Measurements from ENCODE around the gene CPNE9. TPM values are rescaled to one million over a fixed set of nuclear protein-coding genes. Genes with fewer than 3 reads are reported as not detected.

CPNE9 gene
- total RNA-seq, 1 experiment from 2014 or later: 3.5 TPM

GRCh38 chr3:9746330-9746729 is 42.7 kb downstream of the CPNE9 start:
- Histone ChIP-seq H3K4ac (ENCODE audit: low read depth, low read length) (no peak overlapping the region), H3K56ac (ENCODE audit: insufficient read length, low read depth, low read length) (no peak overlapping the region), H2AFZ (ENCODE audit: low read length) (no peak overlapping the region), H4K5ac (ENCODE audit: insufficient read length, low read depth, low read length) (no peak overlapping the region), H2BK15ac (ENCODE audit: low read depth, low read length) (no peak overlapping the region), H4K91ac (ENCODE audit: insufficient read length, low read depth, low read length) (no peak overlapping the region), H3K18ac (ENCODE audit: insufficient read length, low read depth, low read length) (no peak overlapping the region), H4K20me1 (ENCODE audit: control insufficient read depth, insufficient read depth, insufficient read length) (no peaks in the 10 kb centered on the region), H2BK12ac (ENCODE audit: insufficient read length, low read depth, low read length) (no peak overlapping the region), H2BK120ac (ENCODE audit: low read depth, low read length, poor library complexity, severe bottlenecking) (no peak overlapping the region), H3K4me2 (ENCODE audit: insufficient read depth, insufficient read length, low read length) (no peak overlapping the region), H3K23me2 (ENCODE audit: insufficient read length, low read depth, low read length, poor library complexity, severe bottlenecking) (no peaks in the 10 kb centered on the region), H3K27ac (ENCODE audit: insufficient read length, low read depth, low read length) (no peak overlapping the region), H3K9ac (ENCODE audit: extremely low read depth, insufficient read length, low read length) (no peak overlapping the region), H3K9me3 (ENCODE audit: control insufficient read depth, low read depth, low read length) (no peaks in the 10 kb centered on the region), H2BK5ac (ENCODE audit: insufficient read length, low read length) (no peak overlapping the region), H3T11ph (ENCODE audit: low read length) (no peak overlapping the region), H2BK20ac (ENCODE audit: low read depth, low read length, poor library complexity, severe bottlenecking) (no peak overlapping the region), H3K27me3 (ENCODE audit: insufficient read depth, low read length) (no peaks in the 10 kb centered on the region), H4K8ac (replicated peaks; ENCODE audit: insufficient read length, low read depth, low read length) (no peak overlapping the region), H3K14ac (ENCODE audit: insufficient read depth, low read length) (no peak overlapping the region), H3K4me1 (ENCODE audit: insufficient read depth, low read length) (no peaks in the 10 kb centered on the region), H3K79me1 (ENCODE audit: insufficient read depth, low read depth, low read length, poor library complexity, severe bottlenecking) (no peaks in the 10 kb centered on the region), H3K23ac (ENCODE audit: insufficient read length, low read depth, low read length) (no peak overlapping the region), H3K79me2 (ENCODE audit: insufficient read depth, low read length) (no peaks in the 10 kb centered on the region), H2AK5ac (ENCODE audit: insufficient read length, low read length) (no peak overlapping the region)
- no peak for TF ChIP-seq CTCF (conservative IDR thresholded peaks at IDR 0.05)
- H3K4me1 Mint-ChIP-seq: peaks cover 13% of the 10 kb centered on the region in 2 experiments
- H3K36me3 Mint-ChIP-seq (ENCODE audit: insufficient read depth in 1 of 3, low read depth in 3 of 3): peaks cover 49 to 88% (median 79%) of the 10 kb centered on the region in 3 experiments; a peak in 6 of 7 replicates
- no peak overlapping the region for H3K27ac Mint-ChIP-seq
- WGBS (ENCODE audit: extremely low coverage, insufficient read length, low lambda C conversion rate): no CpG with 5 or more reads among the region's 5 CpGs
- DNase-seq: no peak
- no peak overlapping the region for H3K4me3 Mint-ChIP-seq
- no peaks in the 10 kb centered on the region for H3K9me3 Mint-ChIP-seq
- no peaks in the 10 kb centered on the region; the same call in 1 of the 2 replicates for H3K27me3 Mint-ChIP-seq (ENCODE audit: low read depth)

Measured in H9 (cell line).